IMR-90 (cell line): ENCODE data around the gene HACE1. TPM values are rescaled to one million over a fixed set of nuclear protein-coding genes. Genes with fewer than 3 reads are reported as not detected.
A peak's percentile ranks its signal among the peaks of the same experiment; 100 is the strongest.

Experiments
- ATAC-seq: fragments of 200-7000 bp; cut with Tn5 transposase; 2 replicates; pipeline ENCODE4 v1.9.1; 2020; ENCODE audit warnings: low read depth, mild to moderate bottlenecking, moderate library complexity
- BruUV-seq: library from RNA; stranded (reverse); fragments of 400-500 nt; replicated peaks from 2 replicates; lab custom pipeline; 2021; lab: Mats Ljungman, UMichigan
- CTCF ChIA-PET: fragments of 300-600 bp; formaldehyde crosslinking; extraction: SDS; loops from one replicate; lab custom pipeline; 2021; ENCODE audit warnings: antibody characterized with exemption; lab: Yijun Ruan, JAX
- POLR2A ChIA-PET: fragments of 300-600 bp; sonication (Branson Sonifier 250); formaldehyde crosslinking; loops from one replicate; lab custom pipeline; 2022; ENCODE audit warnings: antibody characterized with exemption; ENCODE audit not compliant: unreplicated experiment; lab: Charles Lee
- DNase-seq: peaks from one replicate; pipeline ENCODE4 v3.0.0; 2013
- H2AFZ ChIP-seq: replicated peaks from 2 replicates; pipeline ENCODE3; 2013; ENCODE audit warnings: low read length, mild to moderate bottlenecking; ENCODE audit not compliant: poor library complexity
- H2AK5ac ChIP-seq: 2 replicates; pipeline ENCODE4 v1.6.1; 2013; ENCODE audit warnings: low read depth, low read length, inconsistent platforms
- H2AK9ac ChIP-seq: replicated peaks from 2 replicates; pipeline ENCODE3; 2013; ENCODE audit warnings: mild to moderate bottlenecking, low read depth, low read length, moderate library complexity; ENCODE audit not compliant: poor library complexity
- H2BK120ac ChIP-seq: 2 replicates; pipeline ENCODE4 v1.6.1; 2013; ENCODE audit warnings: low read depth, low read length, inconsistent platforms
- H2BK15ac ChIP-seq: 3 replicates; pipeline ENCODE4 v1.6.1; 2013; ENCODE audit warnings: low read depth, low read length, inconsistent platforms
- H2BK20ac ChIP-seq: 2 replicates; pipeline ENCODE4 v1.6.1; 2013; ENCODE audit warnings: low read depth, mild to moderate bottlenecking, inconsistent platforms, low read length, moderate library complexity
- H2BK5ac ChIP-seq: 2 replicates; pipeline ENCODE4 v1.6.1; 2013; ENCODE audit warnings: mild to moderate bottlenecking, low read depth, low read length, inconsistent platforms; ENCODE audit not compliant: poor library complexity, severe bottlenecking
- H3K14ac ChIP-seq: replicated peaks from 2 replicates; pipeline ENCODE4 v1.6.1; 2013; ENCODE audit warnings: low read depth, low read length, inconsistent platforms
- H3K18ac ChIP-seq: 2 replicates; pipeline ENCODE4 v1.6.1; 2013; ENCODE audit warnings: low read depth, low read length, control low read depth
- H3K23ac ChIP-seq: 2 replicates; pipeline ENCODE4 v1.6.1; 2013; ENCODE audit warnings: low read depth, low read length, inconsistent platforms
- H3K27ac ChIP-seq: 2 replicates; pipeline ENCODE4 v1.5.1; 2013; ENCODE audit warnings: mild to moderate bottlenecking, control low read depth, low read length; ENCODE audit not compliant: insufficient read depth
- H3K27me3 ChIP-seq: 2 replicates; pipeline ENCODE4 v1.6.1; 2013; ENCODE audit warnings: low read length; ENCODE audit not compliant: control insufficient read depth, insufficient read depth
- H3K36me3 ChIP-seq: 2 replicates; pipeline ENCODE4 v1.6.1; 2013; ENCODE audit warnings: low read length, mixed read lengths; ENCODE audit not compliant: control insufficient read depth, insufficient read depth
- H3K4ac ChIP-seq: 2 replicates; pipeline ENCODE4 v1.6.1; 2013; ENCODE audit warnings: low read depth, low read length, inconsistent platforms
- H3K4me1 ChIP-seq: 2 replicates; pipeline ENCODE4 v1.6.1; 2013; ENCODE audit warnings: low read length, mixed read lengths; ENCODE audit not compliant: control insufficient read depth, insufficient read depth
- H3K4me2 ChIP-seq: 2 replicates; pipeline ENCODE4 v1.6.1; 2013; ENCODE audit warnings: low read depth, mild to moderate bottlenecking, control low read depth, low read length, moderate library complexity
- H3K4me3 ChIP-seq: 2 replicates; pipeline ENCODE4 v1.5.1; 2013; ENCODE audit warnings: low read depth, mild to moderate bottlenecking, control low read depth, low read length, moderate library complexity; ENCODE audit not compliant: insufficient read depth
- H3K56ac ChIP-seq: 2 replicates; pipeline ENCODE4 v1.6.1; 2013; ENCODE audit warnings: low read length, inconsistent platforms; ENCODE audit not compliant: insufficient read depth; ENCODE audit errors: extremely low read depth
- H3K79me1 ChIP-seq, 2 experiments: 2 replicates each; pipeline ENCODE4 v1.6.1; 2013; ENCODE audit warnings: low read length in 2 of 2, inconsistent platforms in 1 of 2, low read depth in 1 of 2
- H3K9ac ChIP-seq: 2 replicates; pipeline ENCODE4 v1.6.1; 2013; ENCODE audit warnings: low read depth, low read length, control low read depth
- H3K9me1 ChIP-seq: 2 replicates; pipeline ENCODE4 v1.6.1; 2013; ENCODE audit warnings: low read length, inconsistent platforms; ENCODE audit not compliant: insufficient read depth
- H3K9me3 ChIP-seq: 2 replicates; pipeline ENCODE4 v1.6.1; 2013; ENCODE audit warnings: low read length; ENCODE audit not compliant: control insufficient read depth, insufficient read depth
- H4K20me1 ChIP-seq: 2 replicates; pipeline ENCODE4 v1.6.1; 2013; ENCODE audit warnings: low read length, inconsistent platforms; ENCODE audit not compliant: insufficient read depth
- H4K5ac ChIP-seq: 2 replicates; pipeline ENCODE4 v1.6.1; 2013; ENCODE audit warnings: mild to moderate bottlenecking, low read depth, low read length, control low read depth
- H4K8ac ChIP-seq, 2 experiments: 2 replicates each; pipeline ENCODE4 v1.6.1; 2013; ENCODE audit warnings: low read depth in 2 of 2, low read length in 2 of 2, control low read depth in 1 of 2, inconsistent platforms in 1 of 2
- H4K91ac ChIP-seq: 2 replicates; pipeline ENCODE4 v1.6.1; 2013; ENCODE audit warnings: low read depth, low read length, inconsistent platforms; ENCODE audit not compliant: insufficient read depth
- MAFK ChIP-seq: IDR thresholded peaks from 2 replicates; pipeline ENCODE4 v1.6.1; 2012; ENCODE audit warnings: low read depth, low read length, improper control_type of control experiment
- MAZ ChIP-seq: IDR thresholded peaks from 2 replicates; pipeline ENCODE4 v1.6.1; 2012; ENCODE audit warnings: low read depth, mild to moderate bottlenecking, low read length, improper control_type of control experiment, moderate library complexity, borderline replicate concordance
- NFE2L2 ChIP-seq: fragments of 150-350 bp; IDR thresholded peaks from 2 replicates; pipeline ENCODE4 v1.6.1; 2016; ENCODE audit warnings: low read depth, mild to moderate bottlenecking, low read length
- POLR2A ChIP-seq: IDR thresholded peaks from 2 replicates; pipeline ENCODE4 v1.6.1; 2012; ENCODE audit warnings: mild to moderate bottlenecking, low read depth, low read length
- RAD21 ChIP-seq: IDR thresholded peaks from 2 replicates; pipeline ENCODE4 v1.6.1; 2012; ENCODE audit warnings: low read length, improper control_type of control experiment
- RCOR1 ChIP-seq: IDR thresholded peaks from 2 replicates; pipeline ENCODE4 v1.6.1; 2012; ENCODE audit warnings: mild to moderate bottlenecking, low read length, improper control_type of control experiment; ENCODE audit not compliant: insufficient replicate concordance
- SMC3 ChIP-seq: fragments of 150-350 bp; IDR thresholded peaks from 2 replicates; pipeline ENCODE4 v1.6.1; 2016; ENCODE audit warnings: low read depth, mild to moderate bottlenecking, antibody characterized with exemption, low read length, moderate library complexity
- WGBS, 2 experiments: methylation state at CpG; one replicate each; pipeline versions ENCODE4 v1.1.5 to v1.1.7; 2013; ENCODE audit warnings: missing lambda C conversion rate in 2 of 2; ENCODE audit not compliant: insufficient read length in 1 of 2; ENCODE audit errors: extremely low coverage in 2 of 2; 5-methylcytosine and 5-hydroxymethylcytosine counted together
- dilution Hi-C: fragments of 300-500 bp; cut with HindIII; formaldehyde crosslinking; loops from one replicate; pipeline ENCODE4 v1.14.3; 2018; ENCODE audit warnings: low sequenced_read_pairs; ENCODE audit not compliant: unreplicated experiment
- in situ Hi-C: fragments of 300-500 bp; cut with MboI; formaldehyde crosslinking; loops from 3 replicates; pipeline ENCODE4 v1.14.3; 2019; ENCODE audit warnings: low sequenced_read_pairs, inconsistent platforms, mixed read lengths
- intact Hi-C: fragments of 100-400 bp; cut with micrococcal nuclease; formaldehyde crosslinking; loops from 2 replicates; pipeline ENCODE4 v1.10.0; 2022
- polyA plus RNA-seq, 3 experiments: library from polyadenylated mRNA; depleted of rRNA; stranded (reverse); fragments of >200 nt; gene quantifications; 2 replicates each; pipeline ENCODE4 v1.2.3, GENCODE V29; 2012; ENCODE audit warnings: low replicate concordance in 1 of 3
- total RNA-seq: library from RNA; depleted of rRNA; stranded (reverse); fragments of >200 nt; gene quantifications from 2 replicates; pipeline ENCODE4 v1.2.3, GENCODE V29; 2012
- TF ChIP-seq, protein P1 (sequence below): fragments of 150-350 bp; IDR thresholded peaks from 2 replicates; pipeline ENCODE4 v1.6.1; 2016; ENCODE audit warnings: low read depth, mild to moderate bottlenecking, low read length, moderate library complexity, borderline replicate concordance

HACE1 gene
- total and polyA plus RNA-seq, 2 of the 4 experiments (the other 2 are of a cell fraction), result 5.4 to 10.8 TPM

GRCh38 chr6:104699593-104700329 is 160.0 kb downstream of the HACE1 start:
- Histone ChIP-seq H3K27ac (no peak overlapping the region), H2BK15ac (no peak overlapping the region), H3K4me2 (no peak overlapping the region), H3K56ac (no peak overlapping the region), H3K36me3 (no peaks in the 10 kb centered on the region), H2AK5ac (no peak overlapping the region), H3K4me3 (no peak overlapping the region), H3K27me3 (no peaks in the 10 kb centered on the region), H3K18ac (no peak overlapping the region), H2AK9ac (peak overlapping the region; percentile 35), H3K4ac (no peak overlapping the region), H3K14ac (no peak overlapping the region), H3K79me1 (no peaks in the 10 kb centered on the region), H4K91ac (no peak overlapping the region), H4K5ac (no peak overlapping the region), H2BK120ac (no peak overlapping the region), H4K20me1 (no peaks in the 10 kb centered on the region), H2BK5ac (no peak overlapping the region), H4K8ac (no peak overlapping the region), H3K4me1 (no peaks in the 10 kb centered on the region), H3K9me1 (no peaks in the 10 kb centered on the region), H3K9me3 (no peaks in the 10 kb centered on the region), H2AFZ (peak overlapping the region; percentile 60), H3K23ac (no peak overlapping the region), H3K9ac (no peak overlapping the region), H2BK20ac (no peak overlapping the region)
- in situ Hi-C loops, result no loop called here
- dilution Hi-C loops, result no loop called here
- DNase-seq (no peak), ATAC-seq (no peak)
- WGBS, 2 experiments, result no CpG with 5 or more reads among the region's 8 CpGs
- CTCF ChIA-PET, result interaction anchor here (0.6 kb wide), 1 partner anchor 16 kb away, joined by 3 read pairs; no protein-coding TSS in a partner anchor
- BruUV-seq, result no TSS peak
- POLR2A ChIA-PET, result no interaction called here
- TF ChIP-seq RAD21, result no peak
- TF ChIP-seq MAZ, result no peak
- TF ChIP-seq POLR2A, result no peak
- TF ChIP-seq MAFK, result no peak
- no peak for TF ChIP-seq RCOR1
- TF ChIP-seq NFE2L2, result no peak
- no peak for TF ChIP-seq SMC3
- TF ChIP-seq, protein P1, sequence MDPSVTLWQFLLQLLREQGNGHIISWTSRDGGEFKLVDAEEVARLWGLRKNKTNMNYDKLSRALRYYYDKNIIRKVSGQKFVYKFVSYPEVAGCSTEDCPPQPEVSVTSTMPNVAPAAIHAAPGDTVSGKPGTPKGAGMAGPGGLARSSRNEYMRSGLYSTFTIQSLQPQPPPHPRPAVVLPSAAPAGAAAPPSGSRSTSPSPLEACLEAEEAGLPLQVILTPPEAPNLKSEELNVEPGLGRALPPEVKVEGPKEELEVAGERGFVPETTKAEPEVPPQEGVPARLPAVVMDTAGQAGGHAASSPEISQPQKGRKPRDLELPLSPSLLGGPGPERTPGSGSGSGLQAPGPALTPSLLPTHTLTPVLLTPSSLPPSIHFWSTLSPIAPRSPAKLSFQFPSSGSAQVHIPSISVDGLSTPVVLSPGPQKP, result no peak
- intact Hi-C loops, result no loop called here
